ENCODE measurements around the gene DCXR. TPM values are rescaled to one million over a fixed set of nuclear protein-coding genes. Genes with fewer than 3 reads are reported as not detected.

The DCXR gene
- total and polyA plus RNA-seq, 2 of the 13 experiments (the other 11 are each of a cell fraction or from before 2014, with no cell fraction given) = 287 to 311 TPM

- TF ChIP-seq HMG20A (CRISPR knock-in tag; IDR thresholded peaks at IDR 0.05; ENCODE audit: borderline replicate concordance) = peak; percentile 24; the same call in 1 of the 2 replicates
- TF ChIP-seq FOXO4 (CRISPR knock-in tag; conservative IDR thresholded peaks at IDR 0.05) = no peak; the same call in 1 of the 2 replicates
- TF ChIP-seq ATF3 (CRISPR knock-in tag; IDR thresholded peaks at IDR 0.05) = peak; percentile 38; the same call in 1 of the 2 replicates
- peak; percentile 74 for TF ChIP-seq ARNT2 (CRISPR knock-in tag; IDR thresholded peaks at IDR 0.05; ENCODE audit: low read depth)
- peak; percentile 29 for TF ChIP-seq IKZF4 (CRISPR knock-in tag; IDR thresholded peaks at IDR 0.05; ENCODE audit: borderline replicate concordance, low read depth, not compliant biosample characterization)
- TF ChIP-seq HNF1B (CRISPR knock-in tag; IDR thresholded peaks at IDR 0.05) = 0 out of 2 replicates have a peak, but pooled peaks have one; percentile 7
- TF ChIP-seq ZNF138 (CRISPR knock-in tag; IDR thresholded peaks at IDR 0.05; ENCODE audit: low read depth) = 0 out of 2 replicates have a peak, but pooled peaks have one; percentile 24
- no peak for TF ChIP-seq EZH2 (conservative IDR thresholded peaks at IDR 0.05; ENCODE audit: low read depth, low read length)
- peak; percentile 90 for TF ChIP-seq ZNF180 (CRISPR knock-in tag; IDR thresholded peaks at IDR 0.05; ENCODE audit: borderline replicate concordance, low read depth)
- no peak; the same call in 1 of the 2 replicates for TF ChIP-seq ZNF616 (CRISPR knock-in tag; IDR thresholded peaks at IDR 0.05; ENCODE audit: low read depth)
- no peak for TF ChIP-seq SMARCC2 (IDR thresholded peaks at IDR 0.05)
- TF ChIP-seq THAP9 (CRISPR knock-in tag; IDR thresholded peaks at IDR 0.05; ENCODE audit: borderline replicate concordance) = peak; percentile 78
- no peak for TF ChIP-seq ARNTL (CRISPR knock-in tag; IDR thresholded peaks at IDR 0.05)
- TF ChIP-seq TFE3 (CRISPR knock-in tag; IDR thresholded peaks at IDR 0.05) = no peak
- TF ChIP-seq ZFX (CRISPR knock-in tag; IDR thresholded peaks at IDR 0.05; ENCODE audit: low read depth) = peak; percentile 75
- TF ChIP-seq NCOA2 (CRISPR knock-in tag; IDR thresholded peaks at IDR 0.05) = 0 out of 2 replicates have a peak, but pooled peaks have one; percentile 16
- TF ChIP-seq ZNF331 (CRISPR knock-in tag; IDR thresholded peaks at IDR 0.05) = peak; percentile 43
- TF ChIP-seq ZNF883 (CRISPR knock-in tag; IDR thresholded peaks at IDR 0.05; ENCODE audit: not compliant biosample characterization) = peak; percentile 94
- no peak for TF ChIP-seq MAFG (CRISPR knock-in tag; IDR thresholded peaks at IDR 0.05)
These were observed 41.9 kb downstream of the DCXR start (continued) for GRCh38 chr17:81995463-81996231.
